Stimulated activated naive CD8-positive, alpha-beta T cell treated with anti-CD3 and anti-CD28 coated beads, Interleukin-15, amount 100 ng/mL, for 72 hours (primary cell): ENCODE results near the gene TFCP2L1.

Source experiments
- ATAC-seq: fragments of 150-1000 bp; cut with Tn5 transposase; 2 replicates; pipeline ENCODE4 v1.10.0; 2021; ENCODE audit warnings: mild to moderate bottlenecking, moderate library complexity
- DNase-seq, 2 donors: peaks; one replicate each; pipeline ENCODE4 v3.0.0; 2021 to 2022
- H3K27ac Mint-ChIP-seq, 2 donors: one replicate each; pipeline ENCODE4 v1.8.0; 2022; ENCODE audit warnings: mild to moderate bottlenecking in 2 of 2, mixed read lengths in 2 of 2, moderate library complexity in 2 of 2
- H3K27me3 Mint-ChIP-seq: one replicate; pipeline ENCODE4 v1.8.0; 2022; ENCODE audit warnings: mixed read lengths
- H3K4me1 Mint-ChIP-seq: one replicate; pipeline ENCODE4 v1.8.0; 2022; ENCODE audit warnings: mild to moderate bottlenecking, mixed read lengths
- H3K4me3 Mint-ChIP-seq, 2 donors: one replicate each; pipeline ENCODE4 v1.8.0; 2022; ENCODE audit warnings: mild to moderate bottlenecking in 2 of 2, mixed read lengths in 2 of 2, moderate library complexity in 1 of 2
- H3K9me3 Mint-ChIP-seq, 2 donors: one replicate each; pipeline ENCODE4 v1.8.0; 2022; ENCODE audit warnings: mixed read lengths in 2 of 2

Gene TFCP2L1

GRCh38 chr2:121177896-121178295 is 107.1 kb downstream of the TFCP2L1 start:
- Mint-ChIP-seq H3K27me3 (peaks cover 25% of the 10 kb centered on the region), H3K27ac (peak overlapping the region in 1 of 2 donors; percentile 57), H3K4me1 (no peaks in the 10 kb centered on the region), H3K9me3 (no peaks in the 10 kb centered on the region), H3K4me3 (no peak overlapping the region)
- ATAC-seq (no peak), DNase-seq (no peak)

DNA sequence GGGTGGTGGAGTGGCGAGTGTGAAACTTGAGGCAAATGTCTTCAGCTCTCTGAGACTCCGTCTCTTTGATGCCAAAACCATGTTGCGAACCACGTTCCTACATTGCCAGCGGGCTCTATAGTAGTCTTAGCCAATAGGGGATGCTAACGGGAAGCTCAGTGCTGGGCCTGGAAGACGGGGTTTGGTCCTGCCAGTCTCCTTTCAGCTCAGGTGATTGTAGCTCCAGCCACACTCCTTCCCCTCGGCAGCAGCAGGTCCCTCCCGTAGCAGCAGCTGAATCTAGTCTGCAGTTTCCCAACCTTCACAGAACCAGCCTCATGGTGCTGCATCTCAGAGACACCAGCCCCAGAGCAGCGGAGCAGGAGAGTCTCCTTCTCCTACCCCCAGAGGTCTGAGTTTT is 109.7 kb downstream of the TFCP2L1 start:
- Mint-ChIP-seq H3K9me3 (peaks cover 19 to 20% of the 10 kb centered on the region in 2 donors), H3K4me3 (no peak overlapping the region), H3K27me3 (peaks cover 43% of the 10 kb centered on the region), H3K27ac (no peak overlapping the region), H3K4me1 (no peaks in the 10 kb centered on the region)
- DNase-seq (no peak), ATAC-seq (no peak)

GRCh38 chr2:121173806-121174205 is 111.2 kb downstream of the TFCP2L1 start:
- ATAC-seq (no peak), DNase-seq (no peak)
- H3K4me3 Mint-ChIP-seq: no peak overlapping the region
- H3K27ac Mint-ChIP-seq: no peak overlapping the region
- peaks cover 36% of the 10 kb centered on the region for H3K27me3 Mint-ChIP-seq
- H3K9me3 Mint-ChIP-seq: peaks cover 19 to 20% of the 10 kb centered on the region in 2 donors
- H3K4me1 Mint-ChIP-seq: no peaks in the 10 kb centered on the region

DNA sequence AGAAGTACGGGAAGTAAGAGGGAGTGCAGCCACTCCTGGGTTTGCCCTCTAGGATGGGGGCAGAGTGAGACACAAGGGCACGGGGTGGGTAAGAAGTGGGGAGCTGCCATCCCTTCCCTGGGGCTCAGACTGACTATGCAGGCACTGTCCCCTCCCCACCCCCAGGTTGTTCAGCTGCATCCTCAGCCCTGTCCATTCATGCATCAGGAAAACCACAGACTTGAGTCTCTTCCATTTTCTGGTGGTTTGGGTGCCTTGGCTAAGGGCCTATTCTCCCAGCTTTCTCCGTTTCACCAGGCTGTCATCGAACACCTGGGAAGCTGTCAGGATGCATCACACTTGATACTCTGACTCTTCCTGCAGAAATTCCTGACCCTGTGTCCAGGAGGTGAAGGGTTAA is 111.9 kb downstream of the TFCP2L1 start:
- Mint-ChIP-seq H3K4me1 (no peaks in the 10 kb centered on the region), H3K9me3 (peaks cover 19 to 20% of the 10 kb centered on the region in 2 donors), H3K27ac (no peak overlapping the region), H3K27me3 (peaks cover 36% of the 10 kb centered on the region), H3K4me3 (no peak overlapping the region)
- no peak for ATAC-seq
- no peak for DNase-seq

GRCh38 chr2:121172456-121172855 is 112.5 kb downstream of the TFCP2L1 start:
- H3K27me3 Mint-ChIP-seq: peaks cover 36% of the 10 kb centered on the region
- H3K4me3 Mint-ChIP-seq: no peak overlapping the region
- DNase-seq (no peak), ATAC-seq (no peak)
- H3K4me1 Mint-ChIP-seq: no peaks in the 10 kb centered on the region
- H3K9me3 Mint-ChIP-seq: peaks cover 19 to 20% of the 10 kb centered on the region in 2 donors
- no peak overlapping the region for H3K27ac Mint-ChIP-seq

DNA sequence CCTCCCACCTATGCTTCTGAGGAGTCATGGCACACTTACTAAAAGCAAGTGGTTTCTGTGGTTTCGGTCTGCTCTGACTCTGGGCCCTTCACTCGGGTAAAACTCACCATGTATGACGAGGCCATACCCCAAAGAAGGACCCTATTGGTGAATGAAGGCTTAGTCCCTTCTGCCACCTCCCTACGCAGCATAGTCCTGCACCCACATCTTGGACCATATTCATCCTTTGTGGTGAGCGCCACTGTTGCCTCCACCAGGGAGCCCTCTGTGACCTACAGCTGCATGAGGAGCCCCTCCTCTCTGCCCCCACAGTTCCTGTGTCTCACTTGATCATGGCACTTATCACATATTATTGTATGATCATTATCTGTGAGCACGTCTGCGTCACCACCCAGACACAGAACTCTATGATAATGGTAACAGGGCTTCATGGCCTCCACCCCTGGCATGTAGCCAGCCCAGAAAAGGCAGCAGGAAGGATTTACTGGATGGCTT is 113.3 kb downstream of the TFCP2L1 start:
- no peaks in the 10 kb centered on the region for H3K4me1 Mint-ChIP-seq
- peak; percentile 69 for ATAC-seq
- peaks cover 19 to 20% of the 10 kb centered on the region in 2 donors for H3K9me3 Mint-ChIP-seq
- no peak overlapping the region for H3K4me3 Mint-ChIP-seq
- no peak overlapping the region for H3K27ac Mint-ChIP-seq
- no peak for DNase-seq
- H3K27me3 Mint-ChIP-seq: peaks cover 36% of the 10 kb centered on the region

DNA sequence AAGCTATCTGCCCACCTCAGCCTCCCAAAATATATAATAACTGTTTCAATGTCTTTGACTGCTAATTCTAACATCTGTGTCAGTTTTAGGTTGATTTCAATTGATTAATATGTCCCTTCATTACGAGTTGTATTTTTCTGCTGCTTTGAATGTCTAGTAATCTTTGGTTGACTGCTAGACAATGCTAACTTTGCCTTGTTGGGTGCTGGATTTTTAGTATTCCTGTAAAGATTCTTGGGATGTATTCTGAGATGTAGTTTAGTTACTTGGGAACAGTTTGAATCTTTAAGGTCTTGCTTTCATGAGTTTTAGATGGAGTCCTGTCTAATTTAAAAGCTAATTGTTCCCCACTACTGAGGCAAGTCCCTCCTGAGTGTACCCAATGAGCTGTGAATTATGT is 114.4 kb downstream of the TFCP2L1 start:
- Mint-ChIP-seq H3K27ac (no peak overlapping the region), H3K27me3 (peaks cover 26% of the 10 kb centered on the region), H3K4me1 (no peaks in the 10 kb centered on the region), H3K4me3 (no peak overlapping the region), H3K9me3 (peaks cover 19 to 20% of the 10 kb centered on the region in 2 donors)
- no peak for ATAC-seq
- DNase-seq: no peak

GRCh38 chr2:121167411-121167810 is 117.6 kb downstream of the TFCP2L1 start:
- peaks cover 18 to 20% of the 10 kb centered on the region in 2 donors for H3K9me3 Mint-ChIP-seq
- ATAC-seq (no peak), DNase-seq (no peak)
- no peaks in the 10 kb centered on the region for H3K4me1 Mint-ChIP-seq
- no peak overlapping the region for H3K4me3 Mint-ChIP-seq
- no peak overlapping the region for H3K27ac Mint-ChIP-seq
- H3K27me3 Mint-ChIP-seq: peaks cover 18% of the 10 kb centered on the region
